Stomach (tissue), 9 donors: ENCODE results near the gene COL4A2. TPM values are rescaled to one million over a fixed set of nuclear protein-coding genes. Genes with fewer than 3 reads are reported as not detected.
A peak's percentile ranks its signal among the peaks of the same experiment; 100 is the strongest.

Source experiments
- DNase-seq, 2 donors: peaks; one replicate each; pipeline versions ENCODE4 v3.0.0 to v3.0.0-alpha.2; 2013 to 2019
- H3K27ac ChIP-seq, 5 donors: fragments of 200-600 bp in 4 of 5; sonication (generic) in 4 of 5; one replicate each; pipeline ENCODE4 v1.5.1; 2013 to 2019; ENCODE audit warnings: mild to moderate bottlenecking in 1 of 5, moderate library complexity in 1 of 5
- H3K27me3 ChIP-seq, 3 donors: fragments of 200-600 bp; sonication (generic); one replicate each; pipeline ENCODE4 v1.5.1; 2017 to 2019; ENCODE audit warnings: mixed run types in 1 of 3
- H3K36me3 ChIP-seq, 4 donors: fragments of 200-600 bp; sonication (generic); 1 replicate in 3 of 4; 2 replicates in 1 of 4; pipeline ENCODE4 v1.5.1; 2016 to 2019
- H3K4me1 ChIP-seq, 4 donors: fragments of 200-600 bp; sonication (generic); one replicate each; pipeline ENCODE4 v1.5.1; 2016 to 2019
- H3K4me3 ChIP-seq, 4 donors: fragments of 200-600 bp; sonication (generic) in 3 of 4; one replicate each; pipeline ENCODE4 v1.5.1; 2016 to 2019; ENCODE audit warnings: mild to moderate bottlenecking in 1 of 4
- H3K9me3 ChIP-seq, 4 donors: fragments of 200-600 bp; sonication (generic); one replicate each; pipeline ENCODE4 v1.5.1; 2016 to 2019
- CTCF ChIP-seq, 7 experiments: fragments of 450-650 bp in 4 of 7; fragments of 200-600 bp in 3 of 7; sonication (generic) in 3 of 7; IDR thresholded peaks; one replicate each; pipeline ENCODE4 v1.5.1; 2016 to 2019; ENCODE audit warnings: antibody characterized with exemption in 7 of 7, control low read depth in 2 of 7, mild to moderate bottlenecking in 1 of 7
- EP300 ChIP-seq: sonication (generic); formaldehyde crosslinking; IDR thresholded peaks from one replicate; pipeline ENCODE4 v1.6.1; 2017; ENCODE audit warnings: antibody characterized with exemption
- POLR2A ChIP-seq, 4 donors: fragments of 450-650 bp; IDR thresholded peaks; one replicate each; pipeline ENCODE4 v1.6.1; 2016; ENCODE audit warnings: antibody characterized with exemption in 4 of 4, control low read depth in 2 of 4, mild to moderate bottlenecking in 1 of 4, moderate library complexity in 1 of 4
- POLR2AphosphoS5 ChIP-seq, 3 donors: sonication (generic); formaldehyde crosslinking; IDR thresholded peaks; one replicate each; pipeline ENCODE4 v1.6.1; 2016; ENCODE audit warnings: antibody characterized with exemption in 3 of 3
- WGBS, 5 donors: extraction: QIAGEN DNeasy Blood & Tissue Kit in 3 of 5; methylation state at CpG; one replicate each; pipeline versions ENCODE4 v1.1.5 to v1.1.7; 2013 to 2018; 5-methylcytosine and 5-hydroxymethylcytosine counted together
- intact Hi-C: fragments of 100-400 bp; cut with DNase I; formaldehyde crosslinking; loops from one replicate; pipeline ENCODE4 v1.15.1; 2023; ENCODE audit warnings: low total_unique reads
- polyA plus RNA-seq, 3 donors: library from polyadenylated mRNA; stranded (reverse); fragments of 200-250 nt; gene quantifications; one replicate each; pipeline ENCODE4 v1.2.3, GENCODE V29; 2013
- total RNA-seq, 5 donors: library from RNA; depleted of rRNA; stranded (reverse); fragments of >200 nt; gene quantifications; one replicate each; pipeline versions ENCODE4 v1.1.0 to v1.2.3, GENCODE V29; 2014 to 2016
- donor health status: healthy with polysubstance abuse.
- donor health status: Bipolar disorder and iron deficiency.
- donor health status: healthy.

COL4A2 gene
- total and polyA plus RNA-seq, 8 donors: 24.0 to 531 (median 214) TPM

GRCh38 chr13:110454956-110455355 is 147.9 kb downstream of the COL4A2 start:
- peaks cover 0 to 12% (median 6%) of the 10 kb centered on the region in 4 donors for H3K4me1 ChIP-seq
- H3K4me3 ChIP-seq: no peak overlapping the region
- intact Hi-C loops: no loop called here
- peak overlapping the region in 2 of 5 donors; percentile 19 to 49 for H3K27ac ChIP-seq
- no peak for DNase-seq
- no peaks in the 10 kb centered on the region for H3K9me3 ChIP-seq
- peaks cover 8 to 83% (median 50%) of the 10 kb centered on the region in 4 donors for H3K36me3 ChIP-seq
- no peaks in the 10 kb centered on the region for H3K27me3 ChIP-seq
- 77 to 86% (median 82%) methylated on average over 13 to 14 of the region's 14 CpGs for whole genome bisulfite sequencing, 5 donors
- TF ChIP-seq CTCF (IDR thresholded peaks at IDR 0.05): no peak
- no peak for TF ChIP-seq POLR2A (IDR thresholded peaks at IDR 0.05)
- no peak for TF ChIP-seq EP300
- TF ChIP-seq POLR2AphosphoS5 (IDR thresholded peaks at IDR 0.05): no peak

- Histone ChIP-seq H3K36me3 (peaks cover 8 to 83% (median 48%) of the 10 kb centered on the region in 4 donors), H3K4me3 (no peak overlapping the region), H3K27ac (peak overlapping the region in 1 of 5 donors; percentile 49), H3K4me1 (peaks cover 0 to 12% (median 6%) of the 10 kb centered on the region in 4 donors), H3K27me3 (no peaks in the 10 kb centered on the region), H3K9me3 (no peaks in the 10 kb centered on the region)
- TF ChIP-seq CTCF (IDR thresholded peaks at IDR 0.05) (no peak), EP300 (no peak), POLR2AphosphoS5 (IDR thresholded peaks at IDR 0.05) (no peak), POLR2A (IDR thresholded peaks at IDR 0.05) (no peak)
- DNase-seq: no peak
- intact Hi-C loops: no loop called here
- WGBS, 5 donors: 67 to 76% (median 71%) methylated on average over 9 to 10 of the region's 10 CpGs
These were observed 148.4 kb downstream of the COL4A2 start for GRCh38 chr13:110455444-110455843.

GRCh38 chr13:110455941-110456340 is 148.9 kb downstream of the COL4A2 start:
- WGBS, 5 donors: 5 to 13% (median 6%) methylated on average over 2 to 10 of the region's 10 CpGs
- intact Hi-C loops: no loop called here

GRCh38 chr13:110456550-110456949 is 149.5 kb downstream of the COL4A2 start:
- Histone ChIP-seq H3K27me3 (no peaks in the 10 kb centered on the region), H3K36me3 (peaks cover 11 to 84% (median 46%) of the 10 kb centered on the region in 4 donors), H3K4me3 (no peak overlapping the region), H3K9me3 (no peaks in the 10 kb centered on the region), H3K4me1 (peaks cover 0 to 12% (median 6%) of the 10 kb centered on the region in 4 donors), H3K27ac (peak overlapping the region in 1 of 5 donors; percentile 60)
- intact Hi-C loops: no loop called here
- 86 to 92% (median 89%) methylated on average over 3 to 18 of the region's 18 CpGs for WGBS, 5 donors
- DNase-seq: no peak
- no peak for TF ChIP-seq POLR2AphosphoS5 (IDR thresholded peaks at IDR 0.05)
- no peak for TF ChIP-seq POLR2A (IDR thresholded peaks at IDR 0.05)
- TF ChIP-seq CTCF (IDR thresholded peaks at IDR 0.05): no peak
- no peak for TF ChIP-seq EP300

More at GRCh38 chr13:110455941-110456340, 148.9 kb downstream of the COL4A2 start:
- Histone ChIP-seq H3K27me3 (no peaks in the 10 kb centered on the region), H3K27ac (peak overlapping the region in 1 of 5 donors; percentile 60), H3K9me3 (no peaks in the 10 kb centered on the region), H3K4me3 (no peak overlapping the region), H3K36me3 (peaks cover 8 to 83% (median 44%) of the 10 kb centered on the region in 4 donors), H3K4me1 (peaks cover 0 to 12% (median 6%) of the 10 kb centered on the region in 4 donors)
- peak; percentile 84 to 91 for DNase-seq
- peak in 5 of 7 experiments; percentile 72 to 92 (median 79) for TF ChIP-seq CTCF (IDR thresholded peaks at IDR 0.05)
- peak in 2 of 3 donors; percentile 21 to 76 for TF ChIP-seq POLR2AphosphoS5 (IDR thresholded peaks at IDR 0.05)
- TF ChIP-seq POLR2A (IDR thresholded peaks at IDR 0.05): no peak
- no peak for TF ChIP-seq EP300
